D341Med (cell line): Measurements from ENCODE around the gene IL1RAPL2.

Source experiments
- DNase-seq: peaks from one replicate; pipeline ENCODE4 v3.0.0; 2012; ENCODE audit warnings: low spot score

IL1RAPL2 gene

DNA sequence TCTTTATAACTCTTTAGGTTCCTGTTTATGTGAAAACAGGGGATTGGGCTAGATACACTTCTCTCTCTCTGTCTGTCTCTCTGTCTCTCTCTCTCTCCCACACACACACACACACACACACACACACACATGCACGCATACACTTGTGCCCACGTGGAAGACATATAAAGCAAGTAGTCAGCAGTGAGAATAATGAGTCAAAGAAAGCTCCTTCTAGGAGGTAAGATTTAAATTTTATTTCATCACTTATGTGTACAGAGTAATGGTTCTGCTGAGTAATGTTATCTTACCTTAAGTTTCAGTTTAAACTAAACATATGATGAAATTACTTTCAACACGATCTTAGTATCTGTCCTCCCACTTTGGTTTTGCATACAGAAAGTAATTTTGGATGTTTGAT is 897.5 kb downstream of the IL1RAPL2 start:
- DNase-seq = no peak

DNA sequence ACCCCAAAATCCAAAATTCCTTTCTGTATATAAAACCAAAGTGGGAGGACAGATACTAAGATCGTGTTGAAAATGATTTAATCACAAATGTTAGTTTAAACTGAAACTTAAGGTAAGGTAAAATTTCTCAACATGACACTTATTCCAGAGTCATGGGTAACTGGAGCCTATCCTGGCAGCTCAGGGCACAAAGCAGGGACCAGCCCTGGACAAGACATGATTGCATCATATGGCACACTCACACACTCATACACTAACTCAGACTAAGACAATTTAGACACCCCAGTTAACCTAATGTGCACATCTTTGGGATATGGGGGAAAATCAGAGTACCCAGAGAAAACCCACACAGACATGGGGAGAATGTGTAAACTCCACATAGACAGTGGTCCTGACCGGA is 898.6 kb downstream of the IL1RAPL2 start:
- DNase-seq = no peak

DNA sequence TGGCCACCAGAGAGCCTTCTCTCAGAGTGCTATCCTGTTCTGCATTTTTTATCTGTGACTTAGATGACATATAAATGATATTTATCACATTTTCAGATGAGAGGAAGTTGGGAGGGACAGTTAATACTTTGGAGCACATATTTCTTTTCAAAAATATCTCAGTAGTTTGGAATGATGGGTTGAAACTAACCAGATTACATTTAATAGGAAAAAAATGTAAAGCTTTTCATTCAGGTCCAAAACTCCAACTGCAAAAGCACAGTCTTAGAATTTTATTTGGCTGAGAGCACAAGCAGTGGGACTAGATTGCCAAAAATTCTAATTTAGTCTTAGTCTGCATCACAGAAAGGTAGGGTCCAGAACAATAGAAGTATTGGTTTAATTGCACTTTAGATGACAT is 902.7 kb downstream of the IL1RAPL2 start:
- no peak for DNase-seq

DNA sequence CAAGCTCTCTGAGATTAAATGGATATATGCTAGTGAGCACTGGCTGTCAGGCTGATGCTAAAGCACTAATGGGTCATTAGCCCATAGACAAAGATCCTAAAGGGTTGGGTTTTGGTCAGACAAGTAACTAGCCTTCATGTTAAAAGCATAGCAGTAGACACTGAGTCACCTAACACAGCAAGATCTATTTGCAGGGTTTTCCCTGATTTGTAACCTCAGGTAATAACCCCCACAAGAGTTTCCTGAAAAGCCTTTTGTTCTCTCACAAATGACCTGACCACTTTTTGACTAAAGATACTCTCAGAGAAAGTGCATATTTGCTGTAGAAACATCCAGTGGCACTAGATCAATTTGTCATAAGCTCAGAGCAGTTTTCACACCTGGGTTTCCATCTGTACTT is 905.6 kb downstream of the IL1RAPL2 start:
- DNase-seq = no peak

DNA sequence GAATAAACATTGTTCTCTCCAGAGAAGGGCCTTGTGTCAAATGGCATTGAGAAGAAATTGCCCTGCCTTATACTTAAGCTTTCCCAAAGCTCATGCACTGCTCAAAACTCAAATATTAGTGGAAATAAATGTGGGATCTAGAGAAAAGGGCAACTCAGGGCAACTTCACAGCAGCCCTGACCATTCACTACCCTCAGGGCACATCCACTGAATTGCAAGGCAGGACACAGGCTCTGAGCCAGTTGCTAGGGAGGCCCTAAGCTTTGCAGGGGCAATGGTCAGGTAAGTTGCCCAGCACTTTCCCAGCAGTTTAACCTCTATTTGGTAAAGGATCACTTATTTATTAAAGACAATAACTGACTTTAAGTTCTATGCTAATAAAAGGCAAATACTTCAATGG is 909.8 kb downstream of the IL1RAPL2 start:
- DNase-seq = no peak

DNA sequence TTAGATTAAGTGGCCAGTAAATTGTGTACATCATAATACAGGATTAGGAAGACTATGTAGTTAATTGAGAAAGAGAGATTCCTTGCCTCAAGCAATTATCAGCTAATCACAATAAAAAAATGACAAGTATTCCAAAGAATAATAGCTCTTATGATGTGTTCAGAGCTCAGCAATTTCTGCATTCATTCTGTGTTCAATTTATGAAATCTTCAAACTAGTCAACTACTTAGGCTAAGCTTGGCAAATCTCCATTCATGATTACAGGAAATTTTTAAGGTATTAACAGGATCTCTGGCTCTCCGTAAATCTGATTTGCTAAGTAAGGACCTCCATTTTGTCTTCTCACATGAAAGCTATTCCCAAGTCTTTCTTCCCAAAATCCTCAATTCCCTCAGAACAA is 911.4 kb downstream of the IL1RAPL2 start:
- DNase-seq = no peak

DNA sequence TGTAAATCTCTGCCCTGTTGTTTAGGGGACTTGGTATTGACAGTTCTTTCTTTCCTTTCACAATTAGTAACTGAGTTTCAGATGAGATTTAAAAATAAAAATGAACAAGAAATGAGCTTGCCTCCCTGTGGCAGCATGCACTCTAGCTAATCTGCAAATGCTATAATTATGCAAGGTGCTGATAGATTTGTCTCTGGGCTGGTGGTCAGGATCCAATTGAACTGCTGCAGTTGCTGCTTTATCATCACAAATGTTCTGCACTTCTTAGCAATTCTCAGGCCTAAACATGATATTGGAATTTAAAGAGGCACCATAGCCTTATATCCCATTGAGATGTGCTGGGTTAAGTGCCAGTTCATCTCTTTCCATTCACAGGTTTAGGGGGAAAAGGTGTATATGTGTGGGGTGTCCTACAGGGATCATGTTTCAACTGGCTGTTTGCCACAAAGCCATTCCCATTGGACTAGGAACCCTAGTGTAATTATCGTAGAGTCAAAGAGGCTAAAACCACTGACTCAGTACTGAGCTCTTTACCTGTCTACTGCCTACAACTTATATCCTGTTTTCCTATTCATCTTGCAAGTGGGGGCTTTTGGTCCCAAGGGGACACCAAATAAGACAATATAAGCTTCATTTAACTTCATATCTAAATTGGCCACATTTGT is 914.8 kb downstream of the IL1RAPL2 start:
- no peak for DNase-seq

DNA sequence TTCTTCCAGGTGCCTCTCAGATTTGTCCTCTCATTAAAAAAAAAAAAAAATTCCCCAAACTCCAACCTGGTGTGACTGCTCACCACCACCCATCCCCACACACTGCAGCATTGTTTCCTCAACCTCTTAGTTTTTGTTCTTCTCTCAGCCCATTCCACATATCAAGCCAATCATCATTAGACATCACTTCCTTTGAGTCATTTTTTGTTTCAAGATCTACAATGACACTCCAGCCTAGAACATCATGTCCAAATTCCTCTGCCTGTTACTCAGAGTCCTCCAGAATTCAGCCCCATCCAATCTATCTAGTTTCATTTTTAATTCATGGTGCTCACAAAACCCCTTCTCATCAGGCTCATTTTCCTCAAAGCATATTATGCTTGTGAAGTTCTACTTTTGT is 917.0 kb downstream of the IL1RAPL2 start:
- DNase-seq = no peak

DNA sequence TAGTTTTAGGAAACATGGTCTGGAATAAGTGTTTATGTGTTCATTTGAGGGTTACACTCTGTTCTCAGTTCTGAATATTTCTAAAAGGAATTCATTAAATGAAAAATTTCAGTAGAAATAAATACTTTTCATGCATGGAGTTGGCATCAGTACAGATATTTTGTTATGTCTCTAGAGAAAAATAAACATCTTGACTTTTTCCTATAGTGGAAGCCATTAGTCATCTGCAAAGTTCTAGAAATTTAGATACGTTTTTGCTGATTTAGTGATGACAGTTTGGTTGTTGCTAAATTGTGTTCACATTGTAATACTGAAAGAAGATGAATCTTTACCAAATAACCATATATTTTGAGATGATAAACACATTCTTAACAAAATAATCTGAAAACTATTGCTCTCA is 922.7 kb downstream of the IL1RAPL2 start:
- DNase-seq = no peak

DNA sequence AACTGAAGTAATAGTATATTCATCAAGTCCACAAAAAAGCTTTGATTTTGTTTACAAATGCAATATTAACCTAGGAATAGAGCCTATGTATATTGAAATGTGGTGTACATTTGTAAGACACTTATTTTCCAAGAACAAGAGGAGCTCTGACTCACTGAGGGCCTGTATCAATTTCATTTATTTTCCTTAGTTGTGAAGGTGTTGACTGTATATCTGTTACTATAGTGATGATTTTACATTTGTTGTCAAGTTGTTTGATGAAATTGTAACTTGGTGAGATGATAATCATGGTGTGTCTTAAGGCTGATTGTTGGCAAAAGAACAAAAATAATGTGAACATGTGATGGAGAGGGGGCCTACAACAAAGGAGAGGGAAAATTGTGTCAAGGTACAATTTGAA is 929.4 kb downstream of the IL1RAPL2 start:
- DNase-seq = no peak

DNA sequence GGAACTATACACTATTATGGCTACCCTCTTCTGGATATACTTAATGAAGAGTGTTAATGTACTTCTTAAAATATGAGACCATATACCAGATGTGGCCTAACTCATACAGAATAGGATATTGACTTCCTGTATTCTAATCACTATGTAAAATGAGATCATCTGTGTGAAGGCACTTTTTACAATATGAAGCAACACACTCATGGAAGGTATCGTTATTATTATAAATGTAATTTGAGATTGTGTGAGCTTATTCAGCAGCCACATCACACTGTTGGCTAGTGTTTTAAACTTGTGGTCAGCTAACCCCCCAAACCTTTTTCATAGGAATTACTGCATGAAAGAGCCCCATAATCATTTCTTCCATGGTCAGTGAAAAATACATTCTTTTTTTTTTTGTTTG is 936.3 kb downstream of the IL1RAPL2 start:
- DNase-seq = no peak

DNA sequence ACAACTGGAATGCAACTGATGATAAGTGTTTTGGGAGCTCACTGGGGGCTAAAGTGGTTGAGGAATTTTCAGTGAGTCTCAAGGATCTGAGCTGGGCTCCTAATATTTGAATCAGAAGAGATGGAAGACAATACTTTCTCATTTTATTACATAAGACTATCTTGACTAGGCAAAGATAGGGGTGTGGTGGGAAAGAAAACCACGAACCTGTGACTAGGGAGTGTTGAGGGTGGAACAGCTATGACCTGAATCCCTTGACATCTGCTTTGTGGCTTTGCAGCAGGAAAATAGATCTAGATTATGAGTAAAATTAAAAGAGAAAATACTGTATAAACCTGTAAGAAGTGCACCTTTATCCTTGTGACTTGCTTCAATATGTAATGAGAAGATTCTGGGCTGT is 949.6 kb downstream of the IL1RAPL2 start:
- DNase-seq = no peak

DNA sequence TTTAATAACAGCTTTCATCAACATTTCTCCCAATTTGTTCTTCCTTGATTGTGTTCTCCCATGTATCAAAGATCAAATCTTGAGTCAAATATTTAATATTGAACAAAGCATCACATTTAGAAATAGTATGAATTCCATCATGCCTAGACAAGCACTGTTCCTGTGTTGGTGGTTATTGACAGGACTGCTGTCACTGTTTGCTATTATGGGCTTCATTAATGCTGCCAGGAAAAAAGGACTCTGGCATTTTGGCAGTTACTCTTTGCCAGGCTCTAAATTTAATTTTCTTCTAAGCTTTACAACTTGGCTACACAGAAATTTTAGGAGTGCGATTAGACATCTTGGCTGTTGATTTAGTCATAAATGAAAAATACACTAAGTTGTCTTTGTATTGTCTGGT is 960.4 kb downstream of the IL1RAPL2 start:
- no peak for DNase-seq

DNA sequence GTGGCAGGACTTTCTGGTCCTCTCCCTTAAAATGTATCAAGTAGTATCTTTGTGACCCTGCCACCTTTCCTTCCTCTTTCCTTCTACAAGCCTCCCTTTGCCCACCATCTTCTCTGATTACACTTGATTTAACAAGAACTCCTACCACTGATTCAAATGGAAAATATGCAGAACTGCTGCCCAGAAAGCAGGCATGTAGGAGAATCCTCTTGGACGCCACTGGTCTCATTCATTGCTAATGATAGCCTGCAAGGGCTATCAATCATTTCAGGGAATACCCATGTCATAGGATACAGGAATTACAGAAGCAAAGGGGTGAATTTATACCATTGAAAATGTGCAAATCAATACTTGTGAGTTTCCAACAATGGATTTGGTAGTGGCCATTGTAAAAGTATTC is 961.8 kb downstream of the IL1RAPL2 start:
- DNase-seq = no peak

DNA sequence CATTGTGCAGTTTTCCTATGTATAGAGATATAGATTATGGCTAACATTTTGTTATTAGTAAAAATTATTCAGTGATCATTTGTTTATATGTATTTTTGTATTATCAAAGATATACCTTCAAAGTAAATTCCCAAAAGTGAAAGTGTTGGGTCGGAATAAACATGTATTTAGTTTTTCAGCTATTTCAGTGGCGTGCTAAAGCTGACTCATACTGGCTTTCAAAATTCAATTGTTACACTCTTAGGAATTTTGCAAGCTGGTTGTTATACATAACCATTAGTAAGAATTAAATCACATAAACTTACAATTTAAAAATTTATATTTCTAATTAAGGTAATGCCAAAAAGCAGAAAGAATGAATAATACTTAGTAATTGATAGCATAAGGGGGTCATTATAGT is 968.0 kb downstream of the IL1RAPL2 start:
- no peak for DNase-seq

DNA sequence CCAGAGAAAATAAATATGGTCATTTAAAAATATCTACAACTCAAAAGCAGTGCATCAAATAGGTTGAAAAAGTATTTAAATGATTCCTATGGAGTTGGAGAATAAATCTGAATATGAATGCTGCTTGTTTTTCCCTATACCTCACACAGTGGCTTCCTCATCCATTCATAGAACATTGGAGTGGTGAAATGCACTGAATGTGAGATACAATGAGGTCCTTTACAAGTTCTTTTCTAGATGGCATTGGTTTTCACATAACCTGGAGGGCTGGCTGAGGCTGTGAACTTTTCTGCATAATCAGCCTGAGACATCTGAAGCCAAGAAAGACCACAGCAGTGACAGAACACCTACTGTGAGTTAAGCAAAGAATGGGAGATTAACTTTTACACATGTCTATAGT is 977.3 kb downstream of the IL1RAPL2 start:
- no peak for DNase-seq

DNA sequence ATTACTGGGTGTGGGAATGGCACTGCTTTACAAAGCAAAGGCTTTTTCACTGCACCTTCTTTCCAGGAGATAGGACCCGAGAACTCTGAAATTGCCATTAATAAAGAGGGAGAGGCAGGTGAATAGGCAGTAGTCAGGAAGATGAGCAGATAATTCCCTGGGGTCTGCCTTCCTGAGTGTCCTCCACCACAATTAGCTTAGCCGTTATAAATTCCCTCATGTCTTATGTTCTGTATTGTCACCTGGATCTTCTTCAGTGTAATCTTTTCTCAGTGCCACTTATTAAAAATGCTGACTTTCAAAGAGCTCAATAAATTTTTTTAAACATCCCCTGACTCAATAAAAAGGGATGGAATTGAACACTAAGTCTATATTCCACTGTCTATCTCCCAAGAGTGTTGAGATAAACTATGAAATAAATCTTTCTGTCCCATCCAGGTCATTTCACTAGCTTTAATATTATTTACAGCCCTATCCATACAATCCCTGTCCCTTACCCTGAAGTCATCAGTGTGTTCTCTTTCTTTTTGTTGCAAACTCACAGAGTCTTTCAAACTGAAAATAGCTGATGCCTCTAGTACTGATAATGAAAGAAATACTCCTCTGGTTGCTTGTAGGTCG is 984.2 kb downstream of the IL1RAPL2 start:
- no peak for DNase-seq

DNA sequence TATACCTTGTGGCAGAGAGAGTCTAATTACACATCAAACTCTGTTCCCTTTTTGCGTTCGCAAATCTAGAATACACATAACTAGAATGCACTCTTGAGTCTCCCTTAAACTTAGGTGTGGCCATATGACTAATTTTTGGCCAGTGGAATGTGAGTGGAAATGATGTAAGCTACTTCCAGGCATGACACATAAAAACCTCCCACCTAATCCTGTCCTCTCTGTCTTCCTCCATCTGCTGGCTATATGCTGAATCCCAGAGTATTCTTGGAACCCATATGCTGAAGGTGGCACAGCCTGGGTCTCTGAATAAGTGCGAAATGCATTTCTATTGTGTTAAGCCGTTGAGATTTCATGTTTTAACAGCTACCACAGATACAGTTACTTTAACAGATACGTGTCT is 986.4 kb downstream of the IL1RAPL2 start:
- DNase-seq = no peak

DNA sequence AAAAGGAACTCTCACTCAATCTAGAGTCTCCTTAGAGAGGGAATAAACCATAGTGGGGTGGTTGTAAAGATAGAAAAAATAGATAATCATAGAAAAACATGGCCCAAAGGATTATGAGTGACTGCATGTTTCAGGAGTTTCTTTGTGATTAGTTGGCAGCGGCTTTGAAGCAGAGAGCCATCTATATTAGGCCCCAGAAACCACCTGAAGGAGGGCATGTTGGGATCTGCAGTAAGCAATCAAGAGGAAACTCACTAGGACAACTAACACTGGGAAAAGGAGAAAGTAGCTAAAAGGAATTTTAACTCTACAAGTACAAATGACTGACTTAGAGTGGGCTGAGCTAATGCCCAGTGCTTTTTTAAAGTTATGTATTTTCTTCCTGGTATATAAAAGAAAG is 987.1 kb downstream of the IL1RAPL2 start:
- no peak for DNase-seq

DNA sequence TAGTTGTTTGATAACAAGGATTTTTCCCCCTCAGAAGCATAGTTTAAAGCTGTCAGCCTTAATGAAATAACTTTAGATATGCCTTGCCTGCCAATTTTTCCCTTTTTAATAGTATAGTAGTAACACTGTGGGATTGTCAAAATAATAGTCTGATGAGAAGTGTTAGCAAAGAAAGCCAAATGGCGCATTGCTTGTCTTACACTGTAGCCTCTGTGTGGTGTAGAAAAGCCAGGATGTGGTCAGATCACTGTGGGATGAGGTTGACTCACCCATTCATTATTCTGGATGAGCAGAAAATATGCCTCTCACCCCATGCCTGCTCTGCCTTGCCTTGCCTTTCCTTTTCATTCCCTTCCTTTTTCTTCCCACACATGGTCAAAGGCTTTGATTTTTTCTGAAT is 998.5 kb downstream of the IL1RAPL2 start:
- DNase-seq = no peak

DNA sequence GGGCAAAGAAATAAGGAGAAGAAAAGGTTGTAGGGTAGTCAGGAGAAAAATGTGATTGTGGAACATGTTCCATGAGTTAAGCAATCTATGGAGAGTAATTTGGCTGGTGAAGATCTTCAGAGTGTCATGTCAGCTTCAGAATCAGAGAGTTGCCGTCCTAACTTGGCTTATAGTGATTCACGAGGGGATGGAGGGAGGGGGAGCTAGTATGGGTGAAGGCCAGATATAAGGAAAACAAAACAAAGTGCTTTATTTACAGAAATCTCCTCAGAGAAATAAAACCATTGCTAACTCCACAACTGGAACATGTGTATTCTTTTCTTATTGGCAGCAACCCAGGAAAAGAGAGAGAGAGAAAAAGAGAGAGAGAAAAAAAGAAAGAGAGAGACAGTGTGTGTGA is 999.9 kb downstream of the IL1RAPL2 start:
- no peak for DNase-seq

DNA sequence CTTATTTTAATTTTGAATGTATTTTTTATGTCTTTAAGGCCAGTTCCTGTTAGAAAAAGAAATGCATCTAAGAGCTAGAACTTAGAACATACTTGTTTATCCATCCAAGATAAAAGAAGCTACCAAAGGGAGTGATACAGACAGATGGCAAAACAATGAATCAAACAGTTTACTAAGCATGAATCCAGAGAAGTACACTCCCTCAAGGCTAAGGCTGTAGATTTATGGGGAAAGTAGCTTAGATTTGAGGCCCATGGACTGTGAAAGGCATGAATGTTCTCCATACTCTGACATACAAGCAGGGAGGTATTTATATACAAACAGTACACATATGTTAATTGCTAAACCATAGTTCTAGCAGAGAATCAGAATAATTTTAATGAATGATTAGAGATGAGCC is 1001.1 kb downstream of the IL1RAPL2 start:
- no peak for DNase-seq

DNA sequence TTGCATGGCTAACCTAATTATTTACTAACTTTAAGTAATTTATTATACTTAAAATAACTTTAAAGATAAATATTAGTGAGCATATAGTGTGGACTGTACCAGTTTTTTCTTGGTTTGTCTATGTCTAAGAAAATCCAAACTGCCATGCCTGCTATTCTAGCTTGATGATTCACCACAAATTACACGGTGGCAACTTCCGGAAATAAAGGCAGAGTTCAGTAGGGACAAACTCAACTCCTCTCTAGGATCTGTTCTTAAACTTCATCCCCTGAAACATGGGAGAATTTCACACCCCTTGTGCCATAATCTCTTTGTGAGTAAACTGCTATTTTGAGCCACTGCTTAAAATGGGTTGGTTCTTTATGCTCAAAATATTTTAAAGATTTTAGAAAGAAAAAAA is 1042.7 kb downstream of the IL1RAPL2 start:
- no peak for DNase-seq

DNA sequence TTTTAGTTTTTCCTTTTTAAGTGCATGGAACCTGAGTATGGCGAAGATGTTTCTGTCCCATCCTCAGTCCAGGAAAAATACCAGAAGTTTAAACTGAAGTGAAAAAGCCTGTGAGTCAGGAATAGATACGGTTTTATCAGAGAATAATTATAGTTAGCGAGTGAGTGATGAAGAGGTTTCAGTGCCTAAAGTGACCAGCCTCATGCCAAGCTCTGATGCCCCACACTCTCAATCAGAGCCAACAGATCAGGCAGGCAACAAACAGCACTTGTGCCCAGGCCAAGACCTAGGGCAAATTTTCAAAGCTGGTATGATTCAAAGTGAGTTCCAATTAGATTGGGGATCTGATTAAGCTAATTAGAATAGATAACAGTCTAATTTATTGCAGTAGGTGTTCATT is 1043.5 kb downstream of the IL1RAPL2 start:
- DNase-seq = no peak
